ACC112 (cell line): ENCODE results near the gene RFX2.

Experiments used
- H2AFZ ChIP-seq: fragments of 200-600 bp; sonication (generic); one replicate; pipeline ENCODE4 v1.6.0; 2017; ENCODE audit warnings: antibody characterized with exemption, low read length; ENCODE audit not compliant: unreplicated experiment
- H3K27ac ChIP-seq: fragments of 200-600 bp; sonication (generic); 2 replicates; pipeline ENCODE4 v1.5.1; 2014; ENCODE audit warnings: low read depth, mild to moderate bottlenecking, antibody characterized with exemption, low read length, moderate library complexity
- H3K27me3 ChIP-seq: fragments of 200-600 bp; sonication (generic); 2 replicates; pipeline ENCODE4 v1.6.1; 2014; ENCODE audit warnings: mild to moderate bottlenecking, antibody characterized with exemption, low read length, moderate library complexity, mixed read lengths; ENCODE audit not compliant: insufficient read depth
- H3K36me3 ChIP-seq: fragments of 200-600 bp; sonication (generic); 2 replicates; pipeline ENCODE4 v1.6.1; 2016; ENCODE audit warnings: mild to moderate bottlenecking, antibody characterized with exemption, low read length, moderate library complexity, mixed read lengths; ENCODE audit not compliant: insufficient read depth
- H3K4me1 ChIP-seq: fragments of 200-600 bp; sonication (generic); one replicate; pipeline ENCODE4 v1.6.1; 2016; ENCODE audit warnings: low read length, mixed read lengths; ENCODE audit not compliant: insufficient read depth, unreplicated experiment, control insufficient read depth
- H3K4me3 ChIP-seq: fragments of 200-600 bp; sonication (generic); 2 replicates; pipeline ENCODE4 v1.5.1; 2014; ENCODE audit warnings: mild to moderate bottlenecking, low read depth, low read length
- H3K79me2 ChIP-seq: fragments of 200-600 bp; sonication (generic); one replicate; pipeline ENCODE4 v1.6.0; 2016; ENCODE audit warnings: low read length; ENCODE audit not compliant: control insufficient read depth, unreplicated experiment, insufficient read depth

RFX2 gene

GRCh38 chr19:5976768-5977167, 133.5 kb downstream of the RFX2 start:
- no peak overlapping the region for H2AFZ ChIP-seq
- no peaks in the 10 kb centered on the region for H3K36me3 ChIP-seq
- H3K4me1 ChIP-seq: peaks cover 20% of the 10 kb centered on the region
- no peaks in the 10 kb centered on the region for H3K27me3 ChIP-seq
- H3K4me3 ChIP-seq: peak overlapping the region; percentile 95
- H3K79me2 ChIP-seq: peaks cover 76% of the 10 kb centered on the region
- H3K27ac ChIP-seq: no peak overlapping the region

DNA sequence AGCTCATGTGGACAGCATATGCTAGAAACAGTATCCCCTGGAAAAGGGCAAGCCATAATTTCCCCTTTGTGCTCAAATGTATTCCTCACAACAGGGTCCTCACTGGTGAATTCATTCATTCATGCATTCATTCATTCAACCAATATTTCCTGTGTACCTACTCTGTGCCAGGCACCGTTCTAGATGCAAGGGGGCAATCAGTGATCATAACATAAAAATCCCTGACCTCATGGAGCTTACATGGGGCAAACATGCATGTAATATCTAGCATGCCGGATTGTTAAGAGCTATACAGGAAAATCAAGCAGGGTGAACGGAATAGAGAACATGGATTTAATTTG, 134.9 kb downstream of the RFX2 start:
- H3K36me3 ChIP-seq: no peaks in the 10 kb centered on the region
- 0 out of 2 replicates have a peak overlapping the region, but pooled peaks have one; percentile 29 for H3K27ac ChIP-seq
- no peak overlapping the region for H2AFZ ChIP-seq
- peaks cover 20% of the 10 kb centered on the region for H3K4me1 ChIP-seq
- peaks cover 88% of the 10 kb centered on the region for H3K79me2 ChIP-seq
- H3K27me3 ChIP-seq: no peaks in the 10 kb centered on the region
- H3K4me3 ChIP-seq: no peak overlapping the region

- H3K36me3 ChIP-seq: no peaks in the 10 kb centered on the region
- no peaks in the 10 kb centered on the region for H3K27me3 ChIP-seq
- H2AFZ ChIP-seq: no peak overlapping the region
- peaks cover 20% of the 10 kb centered on the region for H3K4me1 ChIP-seq
- H3K4me3 ChIP-seq: no peak overlapping the region
- peaks cover 91% of the 10 kb centered on the region for H3K79me2 ChIP-seq
- 0 out of 2 replicates have a peak overlapping the region, but pooled peaks have one; percentile 29 for H3K27ac ChIP-seq
Observed at GRCh38 chr19:5974721-5975387, 135.4 kb downstream of the RFX2 start.

GRCh38 chr19:5973867-5974635, 136.2 kb downstream of the RFX2 start:
- no peak overlapping the region for H3K27ac ChIP-seq
- no peaks in the 10 kb centered on the region for H3K36me3 ChIP-seq
- no peak overlapping the region for H3K4me3 ChIP-seq
- H2AFZ ChIP-seq: no peak overlapping the region
- peaks cover 94% of the 10 kb centered on the region for H3K79me2 ChIP-seq
- H3K27me3 ChIP-seq: no peaks in the 10 kb centered on the region
- peaks cover 20% of the 10 kb centered on the region for H3K4me1 ChIP-seq

GRCh38 chr19:5973376-5973775, 136.9 kb downstream of the RFX2 start:
- no peaks in the 10 kb centered on the region for H3K36me3 ChIP-seq
- peaks cover 23% of the 10 kb centered on the region for H3K4me1 ChIP-seq
- no peak overlapping the region for H3K27ac ChIP-seq
- H3K4me3 ChIP-seq: no peak overlapping the region
- no peak overlapping the region for H2AFZ ChIP-seq
- H3K79me2 ChIP-seq: peaks cover 94% of the 10 kb centered on the region
- H3K27me3 ChIP-seq: no peaks in the 10 kb centered on the region

GRCh38 chr19:5972355-5972731, 138.0 kb downstream of the RFX2 start:
- H2AFZ ChIP-seq: no peak overlapping the region
- H3K27ac ChIP-seq: no peak overlapping the region
- no peak overlapping the region for H3K4me3 ChIP-seq
- H3K27me3 ChIP-seq: no peaks in the 10 kb centered on the region
- peaks cover 96% of the 10 kb centered on the region for H3K79me2 ChIP-seq
- H3K4me1 ChIP-seq: peaks cover 27% of the 10 kb centered on the region
- H3K36me3 ChIP-seq: no peaks in the 10 kb centered on the region

- peaks cover 25% of the 10 kb centered on the region for H3K4me1 ChIP-seq
Observed at GRCh38 chr19:5971714-5972354, 138.5 kb downstream of the RFX2 start.

GRCh38 chr19:5969476-5969875, 140.8 kb downstream of the RFX2 start:
- no peak overlapping the region for H3K4me3 ChIP-seq
- H3K4me1 ChIP-seq: peaks cover 11% of the 10 kb centered on the region
- no peaks in the 10 kb centered on the region for H3K27me3 ChIP-seq
- H3K79me2 ChIP-seq: peaks cover 97% of the 10 kb centered on the region
- H3K36me3 ChIP-seq: no peaks in the 10 kb centered on the region
- H3K27ac ChIP-seq: no peak overlapping the region
- no peak overlapping the region for H2AFZ ChIP-seq

More at GRCh38 chr19:5971714-5972354, 138.5 kb downstream of the RFX2 start:
- Histone ChIP-seq H3K36me3 (no peaks in the 10 kb centered on the region), H3K79me2 (peaks cover 96% of the 10 kb centered on the region), H3K27me3 (no peaks in the 10 kb centered on the region), H3K27ac (no peak overlapping the region), H3K4me3 (no peak overlapping the region), H2AFZ (no peak overlapping the region)

- H3K27ac ChIP-seq: peak overlapping the region; percentile 26; the same call in 1 of the 2 replicates
- H3K27me3 ChIP-seq: no peaks in the 10 kb centered on the region
- H3K36me3 ChIP-seq: no peaks in the 10 kb centered on the region
- peaks cover 97% of the 10 kb centered on the region for H3K79me2 ChIP-seq
- H3K4me1 ChIP-seq: peaks cover 7% of the 10 kb centered on the region
- H3K4me3 ChIP-seq: no peak overlapping the region; the same call in 1 of the 2 replicates
- H2AFZ ChIP-seq: no peak overlapping the region
Observed at GRCh38 chr19:5968431-5969373, 141.6 kb downstream of the RFX2 start.

- Histone ChIP-seq H3K79me2 (peaks cover 97% of the 10 kb centered on the region), H3K4me1 (peaks cover 7% of the 10 kb centered on the region), H3K36me3 (no peaks in the 10 kb centered on the region), H3K27ac (peak overlapping the region; percentile 26; the same call in 1 of the 2 replicates), H3K4me3 (no peak overlapping the region; the same call in 1 of the 2 replicates), H2AFZ (peak overlapping the region; percentile 60), H3K27me3 (no peaks in the 10 kb centered on the region)
Observed at GRCh38 chr19:5967994-5968430, 142.3 kb downstream of the RFX2 start.
